IMR-90 (cell line): ENCODE measurements around the gene PGLYRP2. TPM values are rescaled to one million over a fixed set of nuclear protein-coding genes. Genes with fewer than 3 reads are reported as not detected.

Source experiments
- ATAC-seq: fragments of 200-7000 bp; cut with Tn5 transposase; 2 replicates; pipeline ENCODE4 v1.9.1; 2020; ENCODE audit warnings: low read depth, mild to moderate bottlenecking, moderate library complexity
- BruUV-seq: library from RNA; stranded (reverse); fragments of 400-500 nt; replicated peaks from 2 replicates; lab custom pipeline; 2021; lab: Mats Ljungman, UMichigan
- CTCF ChIA-PET: fragments of 300-600 bp; formaldehyde crosslinking; extraction: SDS; loops from one replicate; lab custom pipeline; 2021; ENCODE audit warnings: antibody characterized with exemption; lab: Yijun Ruan, JAX
- POLR2A ChIA-PET: fragments of 300-600 bp; sonication (Branson Sonifier 250); formaldehyde crosslinking; loops from one replicate; lab custom pipeline; 2022; ENCODE audit warnings: antibody characterized with exemption; ENCODE audit not compliant: unreplicated experiment; lab: Charles Lee
- DNase-seq: peaks from one replicate; pipeline ENCODE4 v3.0.0; 2013
- H2AFZ ChIP-seq: replicated peaks from 2 replicates; pipeline ENCODE3; 2013; ENCODE audit warnings: low read length, mild to moderate bottlenecking; ENCODE audit not compliant: poor library complexity
- H2AK5ac ChIP-seq: 2 replicates; pipeline ENCODE4 v1.6.1; 2013; ENCODE audit warnings: low read depth, low read length, inconsistent platforms
- H2AK9ac ChIP-seq: replicated peaks from 2 replicates; pipeline ENCODE3; 2013; ENCODE audit warnings: mild to moderate bottlenecking, low read depth, low read length, moderate library complexity; ENCODE audit not compliant: poor library complexity
- H2BK120ac ChIP-seq: 2 replicates; pipeline ENCODE4 v1.6.1; 2013; ENCODE audit warnings: low read depth, low read length, inconsistent platforms
- H2BK15ac ChIP-seq: 3 replicates; pipeline ENCODE4 v1.6.1; 2013; ENCODE audit warnings: low read depth, low read length, inconsistent platforms
- H2BK20ac ChIP-seq: 2 replicates; pipeline ENCODE4 v1.6.1; 2013; ENCODE audit warnings: low read depth, mild to moderate bottlenecking, inconsistent platforms, low read length, moderate library complexity
- H2BK5ac ChIP-seq: 2 replicates; pipeline ENCODE4 v1.6.1; 2013; ENCODE audit warnings: mild to moderate bottlenecking, low read depth, low read length, inconsistent platforms; ENCODE audit not compliant: poor library complexity, severe bottlenecking
- H3K14ac ChIP-seq: replicated peaks from 2 replicates; pipeline ENCODE4 v1.6.1; 2013; ENCODE audit warnings: low read depth, low read length, inconsistent platforms
- H3K18ac ChIP-seq: 2 replicates; pipeline ENCODE4 v1.6.1; 2013; ENCODE audit warnings: low read depth, low read length, control low read depth
- H3K23ac ChIP-seq: 2 replicates; pipeline ENCODE4 v1.6.1; 2013; ENCODE audit warnings: low read depth, low read length, inconsistent platforms
- H3K27ac ChIP-seq: 2 replicates; pipeline ENCODE4 v1.5.1; 2013; ENCODE audit warnings: mild to moderate bottlenecking, control low read depth, low read length; ENCODE audit not compliant: insufficient read depth
- H3K27me3 ChIP-seq: 2 replicates; pipeline ENCODE4 v1.6.1; 2013; ENCODE audit warnings: low read length; ENCODE audit not compliant: control insufficient read depth, insufficient read depth
- H3K36me3 ChIP-seq: 2 replicates; pipeline ENCODE4 v1.6.1; 2013; ENCODE audit warnings: low read length, mixed read lengths; ENCODE audit not compliant: control insufficient read depth, insufficient read depth
- H3K4ac ChIP-seq: 2 replicates; pipeline ENCODE4 v1.6.1; 2013; ENCODE audit warnings: low read depth, low read length, inconsistent platforms
- H3K4me1 ChIP-seq: 2 replicates; pipeline ENCODE4 v1.6.1; 2013; ENCODE audit warnings: low read length, mixed read lengths; ENCODE audit not compliant: control insufficient read depth, insufficient read depth
- H3K4me2 ChIP-seq: 2 replicates; pipeline ENCODE4 v1.6.1; 2013; ENCODE audit warnings: low read depth, mild to moderate bottlenecking, control low read depth, low read length, moderate library complexity
- H3K4me3 ChIP-seq: 2 replicates; pipeline ENCODE4 v1.5.1; 2013; ENCODE audit warnings: low read depth, mild to moderate bottlenecking, control low read depth, low read length, moderate library complexity; ENCODE audit not compliant: insufficient read depth
- H3K56ac ChIP-seq: 2 replicates; pipeline ENCODE4 v1.6.1; 2013; ENCODE audit warnings: low read length, inconsistent platforms; ENCODE audit not compliant: insufficient read depth; ENCODE audit errors: extremely low read depth
- H3K79me1 ChIP-seq, 2 experiments: 2 replicates each; pipeline ENCODE4 v1.6.1; 2013; ENCODE audit warnings: low read length in 2 of 2, inconsistent platforms in 1 of 2, low read depth in 1 of 2
- H3K9ac ChIP-seq: 2 replicates; pipeline ENCODE4 v1.6.1; 2013; ENCODE audit warnings: low read depth, low read length, control low read depth
- H3K9me1 ChIP-seq: 2 replicates; pipeline ENCODE4 v1.6.1; 2013; ENCODE audit warnings: low read length, inconsistent platforms; ENCODE audit not compliant: insufficient read depth
- H3K9me3 ChIP-seq: 2 replicates; pipeline ENCODE4 v1.6.1; 2013; ENCODE audit warnings: low read length; ENCODE audit not compliant: control insufficient read depth, insufficient read depth
- H4K20me1 ChIP-seq: 2 replicates; pipeline ENCODE4 v1.6.1; 2013; ENCODE audit warnings: low read length, inconsistent platforms; ENCODE audit not compliant: insufficient read depth
- H4K5ac ChIP-seq: 2 replicates; pipeline ENCODE4 v1.6.1; 2013; ENCODE audit warnings: mild to moderate bottlenecking, low read depth, low read length, control low read depth
- H4K8ac ChIP-seq, 2 experiments: 2 replicates each; pipeline ENCODE4 v1.6.1; 2013; ENCODE audit warnings: low read depth in 2 of 2, low read length in 2 of 2, control low read depth in 1 of 2, inconsistent platforms in 1 of 2
- H4K91ac ChIP-seq: 2 replicates; pipeline ENCODE4 v1.6.1; 2013; ENCODE audit warnings: low read depth, low read length, inconsistent platforms; ENCODE audit not compliant: insufficient read depth
- BHLHE40 ChIP-seq: fragments of 150-350 bp; IDR thresholded peaks from 2 replicates; pipeline ENCODE4 v1.6.1; 2016; ENCODE audit warnings: mild to moderate bottlenecking, low read depth, low read length
- CEBPB ChIP-seq: IDR thresholded peaks from 2 replicates; pipeline ENCODE4 v1.6.1; 2012; ENCODE audit warnings: low read depth, low read length, improper control_type of control experiment
- MAZ ChIP-seq: IDR thresholded peaks from 2 replicates; pipeline ENCODE4 v1.6.1; 2012; ENCODE audit warnings: low read depth, mild to moderate bottlenecking, low read length, improper control_type of control experiment, moderate library complexity, borderline replicate concordance
- MXI1 ChIP-seq: IDR thresholded peaks from 2 replicates; pipeline ENCODE4 v1.6.1; 2012; ENCODE audit warnings: low read depth, mild to moderate bottlenecking, low read length, moderate library complexity, borderline replicate concordance
- NFE2L2 ChIP-seq: fragments of 150-350 bp; IDR thresholded peaks from 2 replicates; pipeline ENCODE4 v1.6.1; 2016; ENCODE audit warnings: low read depth, mild to moderate bottlenecking, low read length
- POLR2A ChIP-seq: IDR thresholded peaks from 2 replicates; pipeline ENCODE4 v1.6.1; 2012; ENCODE audit warnings: mild to moderate bottlenecking, low read depth, low read length
- RAD21 ChIP-seq: IDR thresholded peaks from 2 replicates; pipeline ENCODE4 v1.6.1; 2012; ENCODE audit warnings: low read length, improper control_type of control experiment
- WGBS, 2 experiments: methylation state at CpG; one replicate each; pipeline versions ENCODE4 v1.1.5 to v1.1.7; 2013; ENCODE audit warnings: missing lambda C conversion rate in 2 of 2; ENCODE audit not compliant: insufficient read length in 1 of 2; ENCODE audit errors: extremely low coverage in 2 of 2; 5-methylcytosine and 5-hydroxymethylcytosine counted together
- dilution Hi-C: fragments of 300-500 bp; cut with HindIII; formaldehyde crosslinking; loops from one replicate; pipeline ENCODE4 v1.14.3; 2018; ENCODE audit warnings: low sequenced_read_pairs; ENCODE audit not compliant: unreplicated experiment
- in situ Hi-C: fragments of 300-500 bp; cut with MboI; formaldehyde crosslinking; loops from 3 replicates; pipeline ENCODE4 v1.14.3; 2019; ENCODE audit warnings: low sequenced_read_pairs, inconsistent platforms, mixed read lengths
- intact Hi-C: fragments of 100-400 bp; cut with micrococcal nuclease; formaldehyde crosslinking; loops from 2 replicates; pipeline ENCODE4 v1.10.0; 2022
- polyA plus RNA-seq, 3 experiments: library from polyadenylated mRNA; depleted of rRNA; stranded (reverse); fragments of >200 nt; gene quantifications; 2 replicates each; pipeline ENCODE4 v1.2.3, GENCODE V29; 2012; ENCODE audit warnings: low replicate concordance in 1 of 3
- total RNA-seq: library from RNA; depleted of rRNA; stranded (reverse); fragments of >200 nt; gene quantifications from 2 replicates; pipeline ENCODE4 v1.2.3, GENCODE V29; 2012
- TF ChIP-seq, protein P1 (sequence below): conservative IDR thresholded peaks from 2 replicates; pipeline ENCODE4 v1.5.1; 2012; ENCODE audit warnings: mild to moderate bottlenecking, low read depth, low read length, improper control_type of control experiment

PGLYRP2 gene
- total and polyA plus RNA-seq, 2 of the 4 experiments (the other 2 are of a cell fraction), result not detected

DNA sequence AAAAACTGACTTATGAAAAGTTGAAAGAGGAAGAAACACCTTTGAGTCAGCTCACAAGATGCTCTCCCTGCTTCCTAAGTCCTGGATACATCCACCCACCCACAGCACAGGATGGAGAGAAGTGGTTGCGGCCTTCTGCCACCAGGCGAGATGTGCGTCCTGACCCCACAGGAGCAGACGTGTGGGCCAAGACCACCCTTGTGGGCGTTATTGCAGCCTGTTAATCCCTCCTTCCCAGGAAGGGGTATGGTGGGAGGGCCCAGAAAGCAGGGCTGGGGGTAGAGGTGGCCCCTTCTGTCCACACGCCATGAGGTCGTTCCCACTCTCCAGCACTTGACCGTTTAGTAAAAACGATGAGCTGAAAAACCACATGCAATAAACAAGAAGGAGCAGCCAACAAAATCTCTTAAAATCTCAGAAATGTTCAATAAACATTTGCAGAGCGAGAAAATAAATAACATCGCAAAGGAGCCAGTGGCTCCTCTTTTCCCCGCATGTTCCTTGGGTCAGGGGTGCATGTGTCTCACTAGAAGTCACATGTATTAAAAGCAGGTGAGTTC is 58.1 kb downstream of the PGLYRP2 start:
- Histone ChIP-seq H3K9me1 (peaks cover 11% of the 10 kb centered on the region), H3K36me3 (peaks cover 39% of the 10 kb centered on the region), H2AK5ac (no peak overlapping the region), H4K91ac (no peak overlapping the region), H2BK120ac (no peak overlapping the region), H2AFZ (no peak overlapping the region), H3K56ac (no peak overlapping the region), H2AK9ac (no peak overlapping the region), H3K27ac (peak overlapping the region; percentile 72; the same call in 1 of the 2 replicates), H2BK5ac (no peak overlapping the region), H3K27me3 (no peaks in the 10 kb centered on the region), H3K79me1 (peaks cover 5 to 31% of the 10 kb centered on the region in 2 experiments; a peak in 2 of 4 replicates), H4K20me1 (peaks cover 45% of the 10 kb centered on the region), H3K4me3 (no peak overlapping the region), H3K23ac (no peak overlapping the region), H3K4ac (no peak overlapping the region), H3K9ac (no peak overlapping the region), H4K8ac (peak overlapping the region in 1 of 2 experiments; percentile 17; a peak in 1 of 4 replicates), H2BK20ac (no peak overlapping the region), H3K9me3 (peaks cover 5% of the 10 kb centered on the region; the same call in 1 of the 2 replicates), H3K4me2 (peak overlapping the region; percentile 44; the same call in 1 of the 2 replicates), H3K14ac (no peak overlapping the region), H3K4me1 (peaks cover 12% of the 10 kb centered on the region), H4K5ac (no peak overlapping the region), H3K18ac (no peak overlapping the region; the same call in 1 of the 2 replicates), H2BK15ac (no peak overlapping the region)
- in situ Hi-C loops (loop anchor here (25.0 kb wide), 1 partner anchor 766 kb away; the partner anchor contains the start of genes AP1M1 and FAM32A), intact Hi-C loops (no loop called here), dilution Hi-C loops (no loop called here)
- peak; percentile 37 for DNase-seq
- BruUV-seq, result no TSS peak
- POLR2A ChIA-PET, result interaction anchor here (0.6 to 0.9 kb wide), 2 partner anchors 11 to 313 kb away, joined by 3 read pairs; no protein-coding TSS in a partner anchor
- 40% methylated on average over 1 of the region's 12 CpGs; no CpG with 5 or more reads in 1 of the 2 experiments for WGBS, 2 experiments
- ATAC-seq, result no peak
- CTCF ChIA-PET, result interaction anchor here (0.5 kb wide), 1 partner anchor 9 kb away, joined by 3 read pairs; no protein-coding TSS in a partner anchor
- TF ChIP-seq RAD21, result no peak
- TF ChIP-seq MXI1, result no peak
- no peak for TF ChIP-seq MAZ
- no peak for TF ChIP-seq POLR2A
- no peak for TF ChIP-seq CEBPB
- TF ChIP-seq, protein P1, sequence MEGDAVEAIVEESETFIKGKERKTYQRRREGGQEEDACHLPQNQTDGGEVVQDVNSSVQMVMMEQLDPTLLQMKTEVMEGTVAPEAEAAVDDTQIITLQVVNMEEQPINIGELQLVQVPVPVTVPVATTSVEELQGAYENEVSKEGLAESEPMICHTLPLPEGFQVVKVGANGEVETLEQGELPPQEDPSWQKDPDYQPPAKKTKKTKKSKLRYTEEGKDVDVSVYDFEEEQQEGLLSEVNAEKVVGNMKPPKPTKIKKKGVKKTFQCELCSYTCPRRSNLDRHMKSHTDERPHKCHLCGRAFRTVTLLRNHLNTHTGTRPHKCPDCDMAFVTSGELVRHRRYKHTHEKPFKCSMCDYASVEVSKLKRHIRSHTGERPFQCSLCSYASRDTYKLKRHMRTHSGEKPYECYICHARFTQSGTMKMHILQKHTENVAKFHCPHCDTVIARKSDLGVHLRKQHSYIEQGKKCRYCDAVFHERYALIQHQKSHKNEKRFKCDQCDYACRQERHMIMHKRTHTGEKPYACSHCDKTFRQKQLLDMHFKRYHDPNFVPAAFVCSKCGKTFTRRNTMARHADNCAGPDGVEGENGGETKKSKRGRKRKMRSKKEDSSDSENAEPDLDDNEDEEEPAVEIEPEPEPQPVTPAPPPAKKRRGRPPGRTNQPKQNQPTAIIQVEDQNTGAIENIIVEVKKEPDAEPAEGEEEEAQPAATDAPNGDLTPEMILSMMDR, result no peak
- TF ChIP-seq NFE2L2, result no peak
- TF ChIP-seq BHLHE40, result no peak
